Measurements from ENCODE around the gene WFDC10A. TPM values are rescaled to one million over a fixed set of nuclear protein-coding genes. Genes with fewer than 3 reads are reported as not detected.

WFDC10A gene
- not detected in 5 replicates for total RNA-seq (2022; extraction: Qiagen RNA extraction)

DNA sequence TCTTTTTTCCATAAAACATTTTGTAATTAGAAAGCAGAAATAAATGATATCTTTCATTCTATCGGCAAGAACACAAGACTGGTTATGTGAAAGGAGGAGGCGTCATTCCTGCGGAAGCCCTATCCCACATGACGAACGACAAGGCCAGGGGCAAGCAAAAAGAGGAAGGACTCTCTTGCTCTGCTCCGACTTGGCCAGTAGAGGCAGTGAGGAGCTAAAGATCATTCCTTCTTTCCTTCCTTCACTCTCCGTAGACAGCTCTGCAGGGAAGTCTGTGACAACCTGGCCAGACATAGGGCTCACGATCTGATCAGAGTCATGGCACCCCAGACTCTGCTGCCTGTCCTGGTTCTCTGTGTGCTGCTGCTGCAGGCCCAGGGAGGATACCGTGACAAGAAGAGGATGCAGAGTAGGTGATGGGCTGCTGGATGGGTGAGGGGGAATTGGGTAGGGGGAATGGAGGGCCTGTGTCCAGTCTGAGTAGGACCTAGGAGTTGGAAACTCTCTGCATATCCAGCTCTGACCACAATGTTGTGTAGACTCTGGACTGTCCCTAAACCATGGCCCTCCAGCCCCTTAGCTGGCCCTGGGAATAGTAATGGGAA lies at the start of gene WFDC10A:
Gene WFDC10A, plus strand, starts transcription at position 244 of the 605 bp plus-strand sequence. Its CDS starts 75 bp downstream, at position 319.

GRCh38 chr20:45631184-45631583 lies 1.6 kb downstream of the WFDC10A start, which contains the start of gene WFDC9:
Gene WFDC9 (minus strand): TSS chr20:45631284. CDS start chr20:45610181, 21,103 bp downstream.

DNA sequence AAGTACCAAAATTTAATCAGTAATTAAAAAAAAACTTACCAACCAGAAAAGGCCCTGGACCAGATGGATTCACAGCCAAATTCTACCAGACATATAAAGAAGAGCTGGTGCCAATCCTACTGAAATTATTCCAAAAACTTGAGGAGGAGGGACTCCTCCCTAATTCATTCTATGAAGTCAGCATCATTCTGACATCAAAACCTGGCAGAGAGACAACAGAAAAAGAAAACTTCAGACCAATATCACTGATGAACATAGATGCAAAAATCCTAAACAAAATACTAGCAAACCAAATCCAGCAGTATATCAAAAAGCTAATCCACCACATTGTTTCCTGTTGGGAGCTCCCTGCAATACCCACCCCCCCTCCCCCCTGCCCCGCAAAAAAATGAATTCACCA lies 40.6 kb downstream of the WFDC10A start, which contains the start of gene WFDC11:
Gene WFDC11, minus strand, starts transcription at position 101 of the 400 bp plus-strand sequence. CDS start 19,639 bp downstream, outside the sequence.

Other genes starting within 250 kb of the WFDC10A start
- 22.6 to 30.1 TPM (median 25.2 TPM) in 5 replicates for gene DBNDD2, start 221.4 kb upstream of the WFDC10A start, total RNA-seq (2022; extraction: Qiagen RNA extraction)
- gene PIGT, start 213.6 kb upstream of the WFDC10A start, total RNA-seq (2022; extraction: Qiagen RNA extraction): 90.4 to 103 TPM (median 99.0 TPM) in 5 replicates
- 0.35 TPM in 1 of 5 replicates, not detected in the others for gene WFDC2, start 160.0 kb upstream of the WFDC10A start, total RNA-seq (2022; extraction: Qiagen RNA extraction)
- gene SPINT3, start 114.1 kb upstream of the WFDC10A start, total RNA-seq (2022; extraction: Qiagen RNA extraction): not detected in 5 replicates
- gene WFDC6, start 90.3 kb upstream of the WFDC10A start, total RNA-seq (2022; extraction: Qiagen RNA extraction): not detected in 5 replicates
- gene EPPIN, start 82.3 kb upstream of the WFDC10A start, total RNA-seq (2022; extraction: Qiagen RNA extraction): not detected in 5 replicates
- not detected in 5 replicates for gene WFDC8, start 50.5 kb upstream of the WFDC10A start, total RNA-seq (2022; extraction: Qiagen RNA extraction)
- not detected in 5 replicates for gene WFDC9, start 1.5 kb downstream of the WFDC10A start, total RNA-seq (2022; extraction: Qiagen RNA extraction)
- gene WFDC11, start 40.5 kb downstream of the WFDC10A start, total RNA-seq (2022; extraction: Qiagen RNA extraction): not detected in 5 replicates
- gene WFDC13, start 72.3 kb downstream of the WFDC10A start, total RNA-seq (2022; extraction: Qiagen RNA extraction): not detected in 5 replicates
- gene WFDC10B, start 75.3 kb downstream of the WFDC10A start, total RNA-seq (2022; extraction: Qiagen RNA extraction): not detected in 5 replicates
- gene SPINT4, start 92.6 kb downstream of the WFDC10A start, total RNA-seq (2022; extraction: Qiagen RNA extraction): not detected in 5 replicates
- not detected in 5 replicates for gene WFDC3, start 162.1 kb downstream of the WFDC10A start, total RNA-seq (2022; extraction: Qiagen RNA extraction)
- 31.5 to 37.5 TPM (median 35.1 TPM) in 5 replicates for gene DNTTIP1, start 162.2 kb downstream of the WFDC10A start, total RNA-seq (2022; extraction: Qiagen RNA extraction)
- 205 to 246 TPM (median 237 TPM) in 5 replicates for gene UBE2C, start 182.9 kb downstream of the WFDC10A start, total RNA-seq (2022; extraction: Qiagen RNA extraction)
- gene TNNC2, start 197.6 kb downstream of the WFDC10A start, total RNA-seq (2022; extraction: Qiagen RNA extraction): 0.13 to 0.28 TPM (median 0.23 TPM) in 4 of 5 replicates, not detected in the other
- gene SNX21, start 204.1 kb downstream of the WFDC10A start, total RNA-seq (2022; extraction: Qiagen RNA extraction): 8.5 to 10.1 TPM (median 9.2 TPM) in 5 replicates
- 16.3 to 19.4 TPM (median 18.4 TPM) in 5 replicates for gene ACOT8, start 227.7 kb downstream of the WFDC10A start, total RNA-seq (2022; extraction: Qiagen RNA extraction)
- 1.6 to 1.9 TPM (median 1.7 TPM) in 5 replicates for gene ZSWIM3, start 227.9 kb downstream of the WFDC10A start, total RNA-seq (2022; extraction: Qiagen RNA extraction)